ENCODE results near the gene CCL26. TPM values are rescaled to one million over a fixed set of nuclear protein-coding genes. Genes with fewer than 3 reads are reported as not detected.

The CCL26 gene
- total RNA-seq, 1 experiment from 2014 or later, result 0.49 TPM

GRCh38 chr7:75739796-75740672 lies 32.0 kb downstream of the CCL26 start (continued):
- TF ChIP-seq EZH2 (IDR thresholded peaks at IDR 0.05), result no peak
- TF ChIP-seq REST (IDR thresholded peaks at IDR 0.05; ENCODE audit: low read depth), result no peak
- no peak for TF ChIP-seq POLR2AphosphoS5 (IDR thresholded peaks at IDR 0.05; ENCODE audit: low read depth, low read length)
- no peak for TF ChIP-seq ELF1 (IDR thresholded peaks at IDR 0.05; ENCODE audit: borderline replicate concordance, low read depth)

GRCh38 chr7:75738975-75739795 lies 32.8 kb downstream of the CCL26 start:
- Histone ChIP-seq H3K9me2 (ENCODE audit: insufficient read depth) (no peaks in the 10 kb centered on the region), H3K4me2 (ENCODE audit: low read length) (peak overlapping the region; percentile 98), H2AFZ (ENCODE audit: low read depth, low read length, poor library complexity, severe bottlenecking) (peak overlapping the region; percentile 86), H3K79me2 (ENCODE audit: insufficient read depth, low read length) (no peaks in the 10 kb centered on the region), H3K36me3 (ENCODE audit: control insufficient read depth in 1 of 2, insufficient read depth in 2 of 2, low read length in 2 of 2) (no peaks in the 10 kb centered on the region), H3K27me3 (ENCODE audit: insufficient read depth, low read length) (no peaks in the 10 kb centered on the region), H3K4me3 (replicated peaks in 1 of 2; ENCODE audit: low read depth in 1 of 2, low read length in 2 of 2) (peak overlapping the region; percentile 86 to 95), H3K27ac (ENCODE audit: low read depth, low read length) (peak overlapping the region; percentile 64), H3K9me3 (ENCODE audit: control insufficient read depth in 1 of 2, insufficient read depth in 1 of 2, low read depth in 1 of 2, low read length in 2 of 2) (no peaks in the 10 kb centered on the region), H3K4me1 (ENCODE audit: control insufficient read depth in 1 of 2, insufficient read depth in 2 of 2, low read length in 2 of 2) (peaks cover 14 to 34% of the 10 kb centered on the region in 2 experiments), H3K9ac (ENCODE audit: low read length) (peak overlapping the region; percentile 77), H4K20me1 (ENCODE audit: insufficient read depth) (no peaks in the 10 kb centered on the region)
- POLR2A ChIA-PET, result interaction anchor here (0.7 to 1.5 kb wide), 3 partner anchors 10 to 1878 kb away, joined by 3 read pairs; no protein-coding TSS in a partner anchor
- DNase-seq (ENCODE audit: low read depth, low spot score) (peak; percentile 95), ATAC-seq (peak; percentile 96)
- CTCF ChIA-PET, result interaction anchor here (1.7 kb wide), 1 partner anchor 23 kb away, joined by 5 read pairs; no protein-coding TSS in a partner anchor
- no TSS peak for BruUV-seq (replicated peaks)
- RAD21 ChIA-PET (ENCODE audit: low non-redundant PET in 1 of 2, low total read pairs in 2 of 2, uncharacterized antibody in 2 of 2, unreplicated experiment in 2 of 2), result interaction anchor here in 1 of 2 experiments (0.7 kb wide), 1 partner anchor 53 kb away, joined by 5 read pairs; no protein-coding TSS in a partner anchor
- intact Hi-C loops (cut with micrococcal nuclease), result no loop called here
- TF ChIP-seq POLR2A (IDR thresholded peaks at IDR 0.05; ENCODE audit: borderline replicate concordance, extremely low read depth, insufficient read depth, insufficient read length) (no peak), FOSL1 (IDR thresholded peaks at IDR 0.05; ENCODE audit: low read depth) (no peak), TCF7L2 (IDR thresholded peaks at IDR 0.05; ENCODE audit: borderline replicate concordance, extremely low read depth, insufficient read depth, insufficient read length) (no peak), YY1 (IDR thresholded peaks at IDR 0.05; ENCODE audit: extremely low read depth, insufficient replicate concordance, low read depth, low read length) (no peak), CTCF (IDR thresholded peaks at IDR 0.05 in 2 of 3, conservative IDR thresholded peaks at IDR 0.05 in 1 of 3; ENCODE audit: borderline replicate concordance in 1 of 3, insufficient read depth in 1 of 3, low read depth in 2 of 3, low read length in 2 of 3) (no peak), ELF1 (IDR thresholded peaks at IDR 0.05; ENCODE audit: borderline replicate concordance, low read depth) (no peak), ZBTB33 (IDR thresholded peaks at IDR 0.05; ENCODE audit: extremely low read depth, insufficient replicate concordance, low read length) (no peak)
